Measurements from ENCODE around the gene ZIC3.
"Not testable (repeated sequence)": the region's sequence is repeated elsewhere in the genome, so short reads cannot be mapped to it uniquely, and the experiment has no call there.

Gene ZIC3

DNA sequence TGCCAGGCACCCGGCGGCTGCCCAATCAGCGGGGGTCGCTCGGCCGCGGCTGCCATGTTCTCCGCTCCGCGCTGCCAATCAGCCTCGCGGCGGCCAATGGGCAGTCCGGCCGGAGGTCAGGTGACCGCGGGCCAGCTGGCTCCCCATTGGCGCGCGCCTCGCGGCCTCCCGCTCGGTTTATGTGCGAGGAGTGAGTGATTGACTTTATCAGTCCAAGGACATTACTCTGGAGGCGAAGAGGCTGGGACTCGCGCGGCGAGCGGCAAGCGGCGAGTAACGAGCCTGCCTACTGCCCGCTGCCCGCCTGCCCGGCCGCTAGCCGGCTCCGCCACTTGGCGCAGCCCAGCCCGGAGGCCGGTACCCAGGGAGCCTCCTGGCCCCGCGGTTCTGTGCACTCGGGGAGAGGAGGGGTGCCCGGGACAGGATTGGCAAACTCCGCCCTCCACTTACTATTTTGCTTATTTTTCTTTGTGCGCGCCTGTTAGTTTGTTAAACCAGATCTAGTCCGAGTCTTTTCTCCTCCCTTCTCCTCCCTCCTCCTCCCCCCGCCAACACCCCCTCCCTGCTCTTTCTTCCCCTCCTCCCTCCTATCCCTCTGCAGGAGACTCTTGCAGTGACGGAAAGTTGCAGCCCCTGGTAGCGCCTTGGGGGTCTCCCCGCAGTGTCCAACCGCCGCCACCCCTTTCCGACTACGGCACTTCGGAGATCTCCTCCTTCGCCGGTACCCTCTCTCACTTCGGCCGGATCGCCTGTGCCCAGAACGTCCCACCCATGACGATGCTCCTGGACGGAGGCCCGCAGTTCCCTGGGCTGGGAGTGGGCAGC, at the start of gene ZIC3:
Gene ZIC3, plus strand, starts transcription at position 207 of the 825 bp plus-strand sequence. Its CDS starts 565 bp downstream, at position 772.
- no peak for DNase-seq

DNA sequence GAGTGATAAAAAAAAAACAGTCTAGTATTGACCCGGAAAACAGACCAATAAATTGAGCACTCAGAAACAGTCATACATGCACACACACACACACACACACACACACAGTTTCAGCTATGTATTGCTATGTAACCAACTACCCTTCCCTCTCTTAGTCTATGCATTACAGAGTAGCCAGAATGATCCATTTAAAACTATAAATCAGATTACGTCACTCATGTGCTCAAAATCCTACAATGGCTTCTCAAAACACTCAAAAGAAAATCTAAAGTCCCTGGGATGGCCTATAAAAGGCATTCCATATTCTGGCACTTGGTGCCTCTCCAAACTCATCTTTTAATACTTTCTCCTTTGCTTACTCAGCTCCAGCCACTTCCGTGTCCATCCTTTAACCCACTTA, 46.5 kb upstream of the ZIC3 start:
- no peak for DNase-seq

DNA sequence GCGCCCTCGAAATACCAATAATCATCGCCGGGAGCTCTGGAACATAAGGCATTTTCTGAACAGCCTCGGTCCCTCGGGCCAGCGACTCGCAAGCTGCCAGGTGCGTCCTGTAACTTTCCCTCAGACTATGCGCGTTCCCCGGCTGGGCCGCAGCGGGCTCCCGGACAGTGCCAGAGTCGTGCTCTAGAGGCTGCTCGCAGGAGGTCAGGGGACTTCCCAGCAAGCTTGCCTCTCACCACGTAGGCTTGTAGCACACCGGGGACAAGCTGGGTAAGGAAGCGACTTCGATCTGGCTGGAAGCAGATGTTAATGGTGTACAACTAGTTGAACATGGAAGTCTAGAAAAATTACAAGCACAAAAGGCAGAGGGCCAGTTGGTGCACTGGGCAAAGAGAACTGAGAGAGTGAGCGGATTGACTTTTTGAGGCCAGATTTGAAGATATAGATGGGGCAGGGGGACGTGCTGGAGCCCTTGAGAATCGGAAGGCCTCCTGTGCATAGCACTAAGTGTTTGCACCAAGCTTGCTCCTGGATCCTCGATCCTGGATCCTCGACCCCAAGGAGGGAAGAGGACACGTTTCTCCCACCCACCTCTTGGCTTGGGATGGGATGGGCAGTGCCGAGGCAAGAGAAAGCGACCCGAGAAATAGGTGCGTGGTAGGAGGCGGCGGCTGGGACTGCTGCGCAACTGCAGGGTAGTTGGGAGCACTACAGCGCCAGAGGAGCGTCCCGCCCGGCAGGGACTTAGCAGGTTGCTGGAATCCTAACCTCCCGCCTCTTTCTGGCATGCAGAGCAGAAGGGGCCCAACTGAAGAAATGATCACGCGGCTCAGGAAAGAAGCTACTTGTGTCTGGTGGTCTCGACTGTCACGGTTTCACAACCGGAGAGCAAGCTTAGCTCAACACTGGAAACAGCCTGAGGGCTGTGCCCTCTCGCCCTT, 19.9 kb upstream of the ZIC3 start:
- no peak for DNase-seq

DNA sequence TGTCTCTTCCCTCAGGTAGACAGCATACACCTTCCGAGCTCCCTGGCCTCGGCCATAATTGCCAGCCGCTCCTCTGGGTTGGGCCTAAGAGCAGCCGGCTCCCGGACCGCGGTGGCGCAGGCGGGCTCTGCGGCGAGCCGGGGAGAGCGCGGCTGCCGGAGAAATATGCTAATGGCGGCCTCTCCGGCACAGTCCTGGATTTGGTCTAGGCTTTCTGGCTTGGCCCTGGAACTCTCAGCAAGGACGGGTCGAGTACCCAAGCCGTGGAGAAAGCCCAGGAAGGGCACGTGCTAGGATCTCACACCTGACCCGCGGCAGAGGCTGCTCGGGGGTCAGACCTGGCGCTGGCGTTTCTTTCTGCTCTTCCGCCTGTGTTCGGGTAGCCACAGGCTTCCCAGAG, 18.6 kb upstream of the ZIC3 start:
- DNase-seq, result no peak

DNA sequence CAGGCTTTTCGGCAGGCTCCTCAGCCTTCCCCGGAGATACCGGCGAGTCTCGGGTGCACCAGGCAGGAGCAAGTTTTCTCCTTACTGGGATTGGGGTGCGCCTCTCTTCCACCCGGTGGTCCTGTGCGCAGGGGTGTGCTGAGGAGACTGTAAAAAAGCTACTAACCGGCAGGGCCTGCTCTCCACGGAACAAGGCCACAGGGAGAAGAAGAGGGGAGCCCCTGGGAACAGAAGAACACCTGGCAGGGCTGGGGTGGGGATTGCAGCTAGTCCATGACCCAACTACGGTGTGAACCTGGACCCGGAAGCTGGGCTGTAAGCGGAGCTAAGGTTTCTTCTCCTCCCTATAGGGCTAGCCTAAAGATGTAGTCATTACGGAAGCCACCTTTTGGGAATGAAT, 17.7 kb upstream of the ZIC3 start:
- DNase-seq, result no peak

DNA sequence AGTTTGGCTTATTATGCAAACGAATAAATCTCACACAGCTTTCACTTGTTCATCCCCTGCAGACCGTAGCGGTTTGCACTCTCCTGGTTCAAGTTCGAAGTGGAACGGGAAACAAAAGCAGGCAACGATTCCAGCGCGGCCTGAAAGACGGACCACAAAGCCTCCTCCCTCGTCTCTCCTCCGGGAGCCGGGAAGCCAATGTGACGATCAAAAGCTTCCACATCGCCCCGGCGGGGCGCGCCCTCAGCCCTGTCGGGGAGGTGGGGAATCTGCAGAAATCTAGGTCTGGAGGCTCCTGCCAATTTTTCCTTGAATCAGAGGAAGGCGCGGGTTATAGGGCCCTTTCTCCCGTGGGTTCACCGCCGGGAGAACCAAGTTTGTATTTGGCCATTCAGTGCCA, 16.9 kb upstream of the ZIC3 start:
- DNase-seq, result no peak

DNA sequence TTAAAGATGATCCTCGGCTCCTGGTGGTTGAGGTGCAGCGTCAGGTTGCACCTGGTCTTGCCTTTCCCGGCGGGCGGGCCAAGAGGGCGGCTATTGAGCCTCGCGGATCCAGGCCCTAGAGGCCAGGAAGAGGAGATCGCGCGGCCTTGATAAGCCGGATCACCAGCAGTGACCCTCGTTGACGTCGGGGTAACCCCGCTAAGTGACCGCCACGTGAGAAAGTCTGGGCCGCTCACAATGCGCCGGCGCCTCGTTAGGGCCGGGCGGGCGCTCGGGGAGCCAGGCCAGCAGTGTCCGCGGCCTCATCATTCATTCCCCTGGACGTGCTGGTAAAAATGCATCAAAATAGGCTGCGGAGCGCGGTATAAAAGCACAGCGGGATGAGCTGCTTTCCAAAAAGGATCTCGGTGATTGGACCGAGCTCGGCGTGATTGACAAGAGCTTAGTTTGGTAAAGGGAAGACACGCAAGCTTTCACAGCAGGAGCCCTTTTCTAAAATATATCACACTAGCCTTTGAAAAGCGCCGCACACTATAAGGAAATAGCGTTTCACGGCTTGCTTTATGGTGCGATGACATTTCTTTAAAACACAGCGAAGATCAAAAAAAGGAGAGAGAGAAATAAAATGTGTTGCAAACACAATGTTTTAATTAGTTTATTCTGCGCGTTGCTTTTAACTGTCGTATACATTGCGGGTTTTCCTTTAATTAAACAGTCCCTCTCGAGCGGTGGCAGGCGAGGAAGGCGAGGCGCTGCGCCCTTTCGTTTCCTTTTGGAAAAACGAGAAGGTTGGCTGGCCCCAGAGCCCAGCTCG, 15.9 kb upstream of the ZIC3 start:
- DNase-seq, result no peak

DNA sequence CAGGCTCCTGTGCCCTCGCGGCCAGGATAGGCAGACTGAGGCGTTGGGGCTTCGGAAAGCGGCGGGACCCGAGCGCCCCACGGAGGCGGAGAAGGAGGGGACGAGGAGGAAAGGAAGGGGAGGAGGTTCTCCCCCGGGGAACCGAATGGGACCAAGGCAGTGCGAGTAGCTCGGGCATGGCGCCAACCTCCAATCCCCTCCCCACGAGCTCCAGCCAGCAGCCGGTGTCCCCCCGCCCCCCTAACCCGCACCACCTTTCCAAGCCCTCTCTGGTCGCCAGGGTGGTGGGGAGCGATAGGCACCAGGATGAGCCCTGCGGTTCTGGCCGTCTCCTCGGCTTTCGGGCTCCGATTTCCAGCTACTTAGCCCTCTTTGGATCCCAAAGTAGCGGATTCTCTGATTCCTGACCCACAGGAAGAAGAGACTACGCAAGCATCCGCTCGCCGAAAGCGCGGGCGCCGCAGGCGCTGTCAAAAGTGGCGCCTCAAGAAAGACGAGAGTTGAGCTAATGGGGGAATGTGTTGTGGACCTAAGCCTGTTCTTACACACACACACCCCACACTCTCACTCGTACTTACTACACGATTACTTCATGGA, 15.2 kb upstream of the ZIC3 start:
- DNase-seq, result no peak

DNA sequence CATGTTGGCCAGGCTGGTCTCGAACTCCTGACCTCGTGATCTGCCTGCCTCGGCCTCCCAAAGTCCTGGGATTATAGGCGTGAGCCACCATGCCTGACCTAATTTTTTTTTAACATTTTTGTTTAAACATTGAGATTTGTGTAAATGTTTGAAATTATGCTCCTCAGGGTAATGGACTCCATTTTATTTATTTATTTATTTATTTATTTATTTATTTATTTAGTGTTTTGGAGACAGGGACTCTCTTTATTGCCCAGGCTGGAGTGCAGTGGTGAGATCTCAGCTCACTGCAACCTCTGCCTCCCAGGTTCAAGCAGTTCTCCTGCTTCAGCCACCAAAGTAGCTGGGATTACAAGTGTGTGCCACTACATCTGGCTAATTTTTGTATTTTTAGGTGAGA, 13.8 kb upstream of the ZIC3 start:
- not testable (repeated sequence) for DNase-seq

DNA sequence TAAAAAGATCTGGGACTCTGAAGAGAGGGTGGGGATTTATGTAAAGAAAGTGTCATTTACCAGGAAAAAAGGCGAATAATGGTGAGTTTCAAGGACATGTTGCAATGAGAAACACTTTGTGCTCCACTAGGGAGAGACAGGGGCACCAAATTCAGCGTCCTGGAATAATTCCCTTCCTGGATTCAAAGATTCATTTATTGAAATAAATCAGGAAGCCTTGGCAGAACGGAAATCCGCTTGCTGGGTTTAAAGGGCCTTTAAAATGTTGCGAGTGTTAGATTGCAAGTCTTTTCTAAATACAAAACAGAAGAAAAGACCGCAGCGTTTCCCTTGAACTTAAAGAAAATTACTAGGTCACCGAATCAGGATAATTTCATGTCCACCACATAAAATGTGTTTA, 3.8 kb upstream of the ZIC3 start:
- DNase-seq, result no peak

DNA sequence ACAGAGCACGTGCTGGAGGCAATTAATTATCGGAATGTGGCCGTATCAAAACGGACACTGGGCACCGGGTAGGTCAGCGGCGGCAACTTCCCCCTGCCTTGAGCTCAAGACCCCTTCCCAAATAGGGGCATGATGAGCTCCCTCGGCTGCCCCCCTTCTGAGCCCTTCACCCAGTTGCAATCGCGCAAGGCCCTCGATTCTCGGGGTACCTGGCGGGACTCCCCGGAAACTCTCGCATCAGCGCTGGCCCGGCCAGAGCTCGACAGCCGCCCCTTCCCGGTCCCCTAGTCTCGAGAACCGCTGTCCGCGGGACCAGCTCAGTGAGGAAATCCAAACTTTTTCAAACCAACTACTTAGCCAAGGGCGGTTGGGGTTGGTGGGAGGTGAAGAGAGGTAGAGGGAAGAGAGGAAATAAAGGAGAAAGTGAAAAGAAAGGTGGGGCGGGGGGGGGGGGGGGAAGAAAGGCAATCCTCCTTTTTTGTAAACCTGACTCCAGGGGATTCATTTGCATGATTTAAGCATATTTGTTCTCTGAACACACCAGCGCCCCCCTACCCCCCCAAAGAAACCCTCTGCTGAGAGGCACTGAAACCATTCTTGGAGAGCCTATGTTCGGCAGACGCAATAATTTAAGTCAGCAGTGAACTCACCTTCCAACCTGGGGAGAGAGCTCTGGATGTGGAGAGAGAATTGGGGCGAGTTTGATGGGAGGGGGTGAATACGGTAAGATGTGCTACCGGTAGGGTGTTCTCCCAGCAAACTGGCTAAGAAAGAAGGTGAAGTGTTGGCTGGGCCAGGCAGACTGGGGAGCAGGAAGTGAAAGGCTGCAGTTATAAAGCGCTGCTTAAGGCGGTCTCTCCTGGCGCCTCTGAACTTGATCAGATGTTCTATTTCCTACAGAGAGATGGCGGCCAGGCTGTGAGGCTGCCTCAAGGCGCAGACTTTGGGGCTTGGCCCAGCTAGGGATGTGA, 2.0 kb upstream of the ZIC3 start:
- no peak for DNase-seq

DNA sequence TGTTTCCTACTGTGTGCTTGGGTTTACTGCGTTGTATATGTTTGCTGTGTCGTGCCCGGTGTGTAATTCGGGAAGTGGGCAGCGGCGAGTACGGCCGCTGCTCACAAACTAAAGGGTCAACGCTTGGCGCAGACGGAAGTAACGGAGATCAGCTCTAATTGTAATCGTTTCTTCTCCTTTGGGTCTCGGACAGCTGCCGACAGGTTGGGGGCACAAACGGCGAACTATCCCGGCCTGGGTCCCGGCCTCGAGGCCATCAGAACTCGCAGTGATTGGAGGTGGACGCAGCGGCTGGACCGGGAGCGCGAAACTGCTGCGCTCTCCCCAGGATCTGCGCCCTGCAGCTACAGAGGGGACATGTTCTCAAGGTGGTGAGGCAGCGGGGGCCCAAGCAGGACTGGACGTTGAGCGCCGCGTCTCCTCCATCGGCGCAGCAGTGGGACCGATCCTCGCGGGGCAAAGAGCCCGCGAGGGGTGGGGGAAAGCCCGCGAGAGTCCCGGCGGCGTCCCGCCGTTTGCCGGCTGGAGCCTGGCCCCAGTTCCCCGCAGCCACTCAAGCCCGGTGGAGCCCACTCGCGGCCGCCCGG, 516 bp upstream of the ZIC3 start:
- no peak for DNase-seq

DNA sequence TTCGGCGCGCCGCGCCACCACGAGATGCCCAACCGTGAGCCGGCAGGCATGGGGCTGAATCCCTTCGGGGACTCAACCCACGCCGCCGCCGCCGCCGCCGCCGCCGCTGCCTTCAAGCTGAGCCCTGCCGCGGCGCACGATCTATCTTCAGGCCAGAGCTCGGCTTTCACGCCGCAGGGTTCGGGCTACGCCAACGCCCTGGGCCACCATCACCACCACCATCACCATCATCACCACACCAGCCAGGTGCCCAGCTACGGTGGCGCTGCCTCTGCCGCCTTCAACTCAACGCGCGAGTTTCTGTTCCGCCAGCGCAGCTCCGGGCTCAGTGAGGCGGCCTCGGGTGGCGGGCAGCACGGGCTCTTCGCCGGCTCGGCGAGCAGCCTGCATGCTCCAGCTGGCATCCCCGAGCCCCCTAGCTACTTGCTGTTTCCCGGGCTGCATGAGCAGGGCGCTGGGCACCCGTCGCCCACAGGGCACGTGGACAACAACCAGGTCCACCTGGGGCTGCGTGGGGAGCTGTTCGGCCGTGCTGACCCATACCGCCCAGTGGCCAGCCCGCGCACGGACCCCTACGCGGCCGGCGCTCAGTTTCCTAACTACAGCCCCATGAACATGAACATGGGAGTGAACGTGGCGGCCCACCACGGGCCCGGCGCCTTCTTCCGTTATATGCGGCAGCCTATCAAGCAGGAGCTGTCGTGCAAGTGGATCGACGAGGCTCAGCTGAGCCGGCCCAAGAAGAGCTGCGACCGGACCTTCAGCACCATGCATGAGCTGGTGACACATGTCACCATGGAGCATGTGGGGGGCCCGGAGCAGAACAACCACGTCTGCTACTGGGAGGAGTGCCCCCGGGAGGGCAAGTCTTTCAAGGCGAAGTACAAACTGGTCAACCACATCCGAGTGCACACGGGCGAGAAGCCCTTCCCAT, 1.1 kb downstream of the ZIC3 start:
- DNase-seq, result no peak

DNA sequence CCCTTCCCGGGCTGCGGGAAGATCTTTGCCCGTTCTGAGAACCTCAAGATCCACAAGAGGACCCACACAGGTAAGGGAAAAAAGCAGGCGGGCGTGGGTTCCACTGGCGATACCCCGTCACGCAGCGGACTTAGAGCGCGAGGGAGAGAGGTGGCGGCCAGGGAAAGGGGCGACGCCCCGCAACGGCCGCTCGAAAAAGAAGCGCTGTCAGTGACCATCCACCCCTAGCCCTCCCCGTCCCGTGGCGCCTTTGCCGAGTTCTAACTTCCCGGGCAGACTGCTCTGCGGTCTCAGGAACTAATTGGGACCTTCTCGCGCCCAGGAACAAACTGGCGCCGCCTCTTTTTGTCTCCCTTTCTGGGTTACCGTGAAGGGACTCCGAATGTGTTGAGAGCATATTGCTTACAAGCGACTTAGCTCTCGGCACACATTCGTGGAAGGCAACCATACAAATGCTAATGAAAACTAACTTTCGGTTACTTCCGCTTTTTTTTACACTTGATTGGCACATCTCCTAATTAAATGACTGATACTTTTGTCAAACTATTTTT, 1.8 kb downstream of the ZIC3 start:
- DNase-seq, result no peak

DNA sequence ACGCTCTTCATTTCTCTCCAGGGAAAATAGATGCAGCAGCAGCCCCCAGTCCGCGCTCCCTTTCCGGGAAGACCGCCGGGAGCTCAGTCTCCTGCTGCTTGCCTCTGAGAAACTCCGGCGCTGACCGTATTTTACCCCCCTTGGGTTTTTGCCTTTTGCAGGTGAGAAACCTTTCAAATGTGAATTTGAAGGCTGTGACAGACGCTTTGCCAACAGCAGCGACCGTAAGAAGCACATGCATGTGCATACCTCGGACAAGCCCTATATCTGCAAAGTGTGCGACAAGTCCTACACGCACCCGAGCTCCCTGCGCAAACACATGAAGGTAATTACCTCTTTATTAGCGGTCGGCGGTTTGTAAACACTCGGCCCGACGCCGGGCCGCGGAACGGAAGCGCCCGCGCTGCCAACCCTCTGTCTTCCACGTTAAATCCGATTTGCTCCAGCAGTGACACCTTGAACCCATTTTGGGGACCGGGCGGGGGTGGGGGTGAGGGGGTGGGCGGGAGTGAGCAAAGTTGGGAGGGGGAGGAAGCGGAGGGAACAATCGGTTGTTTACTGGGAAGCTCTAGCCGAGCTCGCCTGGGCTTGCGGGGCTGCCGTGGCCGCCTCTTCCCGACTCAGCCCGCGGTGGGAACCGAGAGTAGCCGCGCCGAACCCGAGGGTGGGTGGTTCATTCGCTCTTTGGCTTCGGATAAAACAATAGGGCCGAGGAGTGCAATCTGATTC, 3.0 kb downstream of the ZIC3 start:
- no peak for DNase-seq

DNA sequence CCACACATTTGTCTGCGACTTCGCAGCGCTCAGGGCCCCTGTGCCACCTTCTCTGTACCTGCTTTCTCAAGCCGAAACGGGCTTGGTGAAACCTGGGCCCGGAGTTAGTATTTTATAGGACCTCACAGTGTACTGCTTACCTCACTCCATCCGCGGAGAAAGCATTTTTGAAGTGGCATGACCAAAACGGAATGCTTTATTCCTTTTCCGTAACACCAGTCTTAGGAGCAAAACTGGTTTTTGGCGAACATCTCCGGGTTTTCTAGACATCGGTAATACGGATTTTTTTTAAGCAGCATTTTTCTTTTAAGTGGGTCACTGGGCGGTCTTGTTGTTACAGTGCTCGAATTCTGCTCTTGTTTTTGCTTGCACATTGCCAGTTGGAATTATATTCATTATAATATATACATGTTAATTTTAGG, 3.6 kb downstream of the ZIC3 start:
- DNase-seq, result no peak

DNA sequence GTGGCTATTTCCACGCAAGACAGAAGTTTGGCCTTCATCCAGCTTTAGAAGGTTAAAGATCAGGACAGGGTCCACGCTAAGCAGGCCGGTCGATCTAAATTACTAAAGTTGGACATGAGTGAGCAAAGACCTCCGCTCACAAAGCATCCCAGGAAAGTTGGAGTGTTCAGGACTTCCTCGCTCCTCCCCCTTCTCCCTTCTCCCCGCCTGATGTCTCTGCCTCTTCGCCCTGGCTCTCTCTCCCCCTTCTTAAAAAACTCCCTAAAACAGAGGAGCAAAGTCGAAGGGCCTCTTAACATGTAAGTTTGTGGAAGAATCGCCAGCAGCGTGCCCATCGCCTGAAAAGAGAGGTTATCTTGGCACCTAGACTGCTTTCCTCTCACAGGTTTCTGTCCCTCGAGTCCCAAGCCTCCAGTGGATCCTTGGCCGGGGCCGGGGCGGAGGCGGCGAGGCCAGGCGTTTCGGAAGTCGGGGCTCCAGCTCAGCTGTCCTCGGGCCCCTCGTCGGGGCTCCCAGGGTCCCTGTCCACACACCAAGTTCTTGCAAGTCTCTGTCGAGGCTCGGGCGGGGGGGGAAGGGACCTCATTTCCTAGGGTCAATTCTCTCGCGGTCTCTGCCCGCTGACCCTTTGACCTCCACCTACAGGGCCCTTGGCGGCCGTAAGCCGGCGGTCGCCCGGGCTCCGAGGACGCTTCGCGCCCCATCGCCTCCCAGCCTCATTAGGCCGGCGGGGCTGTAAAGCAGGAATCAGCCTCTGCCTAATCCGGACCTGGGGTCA, 7.6 kb downstream of the ZIC3 start:
- no peak for DNase-seq
